HG03103 (cell line): ENCODE results near the gene NR2F1.

Experiments used
- ATAC-seq: cut with Tn5 transposase; IDR thresholded peaks from one replicate; pipeline ENCODE4 v1.9.1; 2021; ENCODE audit warnings: low read depth; ENCODE audit not compliant: unreplicated experiment

Gene NR2F1

DNA sequence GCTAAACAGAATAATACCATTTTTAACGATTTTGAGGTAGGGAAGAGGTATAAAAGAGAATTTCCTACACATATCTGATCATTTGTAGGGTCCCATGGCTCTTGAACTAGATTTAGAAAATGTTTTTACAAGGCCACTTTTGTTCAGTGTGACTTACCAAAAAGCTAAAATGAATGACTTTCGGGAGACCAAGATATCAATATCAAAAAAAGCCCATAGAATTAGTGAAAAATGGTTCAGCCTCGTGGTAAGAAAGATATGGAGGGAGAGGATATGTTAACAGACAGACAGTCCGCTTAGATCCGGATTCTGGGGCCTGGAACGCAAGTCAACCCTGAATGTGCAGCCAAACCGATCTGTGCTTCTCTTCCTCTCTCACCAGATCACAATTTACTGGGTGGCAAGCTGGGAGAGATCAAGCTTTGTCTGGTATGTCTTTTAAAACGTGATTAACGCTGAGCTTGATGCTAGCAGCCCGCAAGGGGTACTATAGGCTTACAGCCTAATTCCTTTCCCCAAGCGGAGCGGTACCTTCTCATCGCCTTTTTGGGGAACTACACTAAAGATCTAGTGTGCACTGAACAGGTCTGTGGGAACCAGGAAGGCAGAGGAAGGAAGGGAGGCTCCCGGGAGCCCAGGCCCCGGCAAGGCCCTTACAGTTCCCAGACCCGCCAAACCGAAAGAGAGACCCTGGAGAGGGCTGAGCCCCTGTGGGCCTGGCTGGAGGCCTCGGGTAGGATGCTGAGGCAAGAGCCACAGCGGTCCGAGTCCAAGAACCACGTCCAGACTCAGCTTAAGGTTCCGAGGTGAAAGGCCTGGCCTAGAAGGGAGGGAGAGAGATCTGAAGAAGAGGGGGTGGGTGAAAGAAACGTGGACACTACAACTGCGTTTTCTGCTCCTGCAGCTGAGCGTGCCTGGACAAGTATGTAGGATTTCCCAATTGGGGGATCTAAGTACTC is 4.9 kb upstream of the NR2F1 start:
- ATAC-seq = no peak

GRCh38 chr5:93578813-93579691 is 4.0 kb upstream of the NR2F1 start:
- ATAC-seq = no peak

DNA sequence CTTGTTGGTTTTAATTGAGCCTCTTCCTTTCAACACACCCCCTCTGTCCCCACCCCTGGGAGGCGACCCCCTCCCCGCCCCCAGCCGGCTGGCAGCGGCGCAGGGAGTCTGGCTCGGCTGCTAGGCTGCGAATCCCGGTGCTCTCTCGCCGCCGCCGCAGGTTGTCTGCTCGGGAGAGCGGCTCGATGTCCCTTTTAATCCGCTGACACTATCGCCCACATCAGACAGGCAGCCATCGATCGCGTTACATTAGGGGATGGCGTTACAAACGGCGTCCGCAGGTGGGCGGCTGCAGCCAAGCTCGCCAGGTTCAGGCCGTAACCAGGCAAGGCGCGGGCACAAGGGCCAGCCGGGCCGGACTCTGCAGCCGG is 3.3 kb upstream of the NR2F1 start:
- no peak for ATAC-seq

DNA sequence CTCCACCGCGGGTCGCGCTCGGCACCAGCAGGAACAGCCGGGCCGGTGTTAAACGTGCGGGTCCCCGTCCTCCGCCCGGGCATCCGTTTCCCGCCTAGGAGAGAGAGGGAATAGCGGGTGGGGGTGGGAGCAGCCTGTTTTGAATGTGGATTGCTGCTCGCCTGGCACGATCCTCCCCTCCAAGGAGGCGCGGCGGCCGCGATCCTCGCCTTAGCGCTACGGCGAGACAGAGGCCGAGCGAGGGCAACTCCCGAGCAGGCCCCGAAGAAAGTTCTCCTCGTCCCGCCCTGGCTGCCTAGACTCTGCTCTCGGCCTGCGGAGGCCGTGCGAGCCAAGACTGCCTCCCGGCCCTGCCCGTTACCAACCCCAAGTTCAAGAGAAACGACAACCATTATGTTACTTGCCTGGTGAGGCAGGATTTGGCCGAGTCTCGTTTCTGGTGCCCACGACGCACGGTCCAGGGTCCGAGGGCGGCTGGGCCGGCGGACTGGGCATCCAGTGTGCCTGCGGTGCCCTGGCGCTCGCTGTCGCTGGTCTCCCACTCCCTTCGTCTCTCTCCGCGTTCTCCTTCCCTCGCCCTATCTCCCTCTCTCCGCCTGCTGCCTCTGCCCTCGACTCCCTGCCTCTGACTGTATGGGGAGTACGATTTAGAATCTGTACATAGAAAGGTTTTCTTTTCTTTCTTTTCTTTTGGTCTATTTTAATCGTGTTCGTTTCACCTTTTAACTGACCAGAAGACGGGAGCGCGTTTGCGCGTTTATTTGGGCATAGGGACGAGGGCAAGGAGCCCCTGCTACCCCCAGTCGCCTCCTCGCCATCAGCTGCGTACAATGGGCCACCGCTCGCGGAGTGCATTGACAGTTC is 2.7 kb upstream of the NR2F1 start:
- ATAC-seq = no peak

GRCh38 chr5:93580927-93581445 is 2.0 kb upstream of the NR2F1 start, which contains the start of gene NR2F1-AS1:
NR2F1-AS1 (minus strand) TSS chr5:93581219.
- peak; percentile 29 for ATAC-seq

DNA sequence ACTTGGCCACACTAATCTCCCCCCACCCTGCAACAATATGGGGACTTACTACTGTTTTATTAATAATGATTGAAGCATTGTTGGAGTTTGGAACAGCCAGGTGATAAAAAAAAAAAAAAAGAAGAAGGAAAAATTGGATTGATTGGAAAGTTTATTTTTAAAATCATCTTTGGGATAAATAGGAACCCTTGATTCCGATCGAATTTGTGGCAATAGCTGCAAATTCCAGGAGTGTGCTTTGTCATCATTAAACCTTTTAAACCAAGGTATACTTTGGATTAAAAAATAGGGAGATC is 907 bp upstream of the NR2F1 start:
- no peak for ATAC-seq

DNA sequence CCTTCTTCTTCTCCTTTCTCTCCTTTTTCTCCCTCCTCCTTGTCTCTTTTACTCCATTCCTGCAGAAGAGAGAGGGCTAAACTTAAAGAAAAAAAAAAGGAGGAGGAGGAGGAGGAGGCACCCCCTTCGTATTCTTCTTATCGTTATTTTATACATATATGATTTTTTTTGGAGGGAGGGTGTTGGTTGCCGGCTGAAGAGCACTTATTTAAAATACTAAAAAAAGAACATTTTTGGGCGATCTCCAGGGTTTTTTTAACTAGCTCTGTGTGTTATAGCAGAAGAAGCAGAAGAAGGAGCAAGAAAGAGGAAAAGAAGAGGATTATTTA is 381 bp downstream of the NR2F1 start:
- ATAC-seq = no peak

DNA sequence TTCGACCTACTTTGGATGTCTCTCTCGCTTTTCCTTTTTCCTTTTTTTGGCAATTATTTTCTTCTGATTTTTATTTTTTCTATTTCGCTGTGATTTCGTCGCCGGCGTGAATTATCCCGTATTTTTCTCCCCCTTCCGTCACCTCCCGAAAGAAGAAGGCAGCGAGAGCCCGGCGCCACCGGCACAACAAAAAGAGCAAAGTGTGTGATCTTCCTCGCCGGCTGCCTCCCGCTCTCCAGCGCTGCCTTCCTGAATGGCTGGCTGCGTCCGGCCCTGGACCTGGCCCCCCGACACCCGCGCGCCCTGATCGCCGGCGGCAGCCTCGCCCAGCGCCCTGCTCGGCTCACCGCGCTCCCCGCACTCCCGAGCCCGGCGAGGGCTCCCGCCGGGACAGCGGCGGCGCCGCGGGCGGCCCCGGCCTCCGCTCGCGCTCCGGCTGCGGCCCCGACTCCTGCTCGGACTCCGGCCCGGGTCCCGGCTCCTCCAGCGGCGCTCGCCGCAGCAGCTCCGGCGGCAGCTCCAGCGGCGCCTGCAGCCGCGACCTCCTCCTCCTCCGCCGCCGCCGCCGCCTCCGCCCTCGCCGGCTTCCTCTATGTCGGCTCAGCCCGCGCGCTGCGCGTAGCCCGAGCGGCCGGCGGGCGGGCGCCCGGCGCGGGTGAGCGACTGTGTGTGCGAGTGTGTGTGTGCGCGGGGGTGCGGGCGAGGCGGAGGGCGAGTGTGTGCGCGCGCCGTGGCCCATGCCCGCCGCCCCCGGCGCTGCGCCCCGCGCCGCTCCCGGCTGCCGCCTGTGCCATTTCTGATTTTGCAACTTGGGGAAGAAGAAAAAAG is 960 bp downstream of the NR2F1 start:
- ATAC-seq = no peak

GRCh38 chr5:93584596-93585040 is 1.6 kb downstream of the NR2F1 start:
- ATAC-seq = no peak

- no peak for ATAC-seq
These were observed 2.2 kb downstream of the NR2F1 start for GRCh38 chr5:93585041-93585766.

DNA sequence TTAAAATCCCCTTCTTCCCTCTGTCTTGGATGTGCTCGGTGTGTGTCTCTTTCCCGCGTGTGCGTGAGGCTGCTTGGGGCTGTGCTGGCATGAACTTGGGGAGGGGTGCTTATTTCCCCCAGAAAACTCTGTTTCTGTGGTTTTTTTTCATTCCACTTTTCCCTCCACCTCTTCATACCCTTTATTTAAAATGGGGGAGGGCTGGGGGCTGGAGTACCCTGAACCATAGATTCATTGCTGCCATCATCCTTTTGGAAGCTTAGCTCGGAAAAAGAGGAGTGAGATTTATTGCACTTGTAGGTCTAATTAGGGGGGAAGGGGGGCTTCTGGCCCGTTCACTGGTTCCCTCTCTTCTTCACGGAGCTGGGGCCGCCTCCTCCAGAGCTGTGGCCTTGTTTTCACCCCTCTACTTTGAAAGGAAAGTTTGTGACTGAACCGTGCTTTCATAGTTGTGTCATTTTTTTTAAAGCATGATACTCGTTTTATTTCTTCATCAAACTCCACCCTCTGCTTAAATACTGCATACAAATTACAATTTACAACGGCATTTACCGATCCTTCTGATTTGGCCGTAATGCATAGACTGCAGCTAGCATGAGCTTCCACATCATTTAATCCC is 2.9 kb downstream of the NR2F1 start:
- ATAC-seq = no peak

DNA sequence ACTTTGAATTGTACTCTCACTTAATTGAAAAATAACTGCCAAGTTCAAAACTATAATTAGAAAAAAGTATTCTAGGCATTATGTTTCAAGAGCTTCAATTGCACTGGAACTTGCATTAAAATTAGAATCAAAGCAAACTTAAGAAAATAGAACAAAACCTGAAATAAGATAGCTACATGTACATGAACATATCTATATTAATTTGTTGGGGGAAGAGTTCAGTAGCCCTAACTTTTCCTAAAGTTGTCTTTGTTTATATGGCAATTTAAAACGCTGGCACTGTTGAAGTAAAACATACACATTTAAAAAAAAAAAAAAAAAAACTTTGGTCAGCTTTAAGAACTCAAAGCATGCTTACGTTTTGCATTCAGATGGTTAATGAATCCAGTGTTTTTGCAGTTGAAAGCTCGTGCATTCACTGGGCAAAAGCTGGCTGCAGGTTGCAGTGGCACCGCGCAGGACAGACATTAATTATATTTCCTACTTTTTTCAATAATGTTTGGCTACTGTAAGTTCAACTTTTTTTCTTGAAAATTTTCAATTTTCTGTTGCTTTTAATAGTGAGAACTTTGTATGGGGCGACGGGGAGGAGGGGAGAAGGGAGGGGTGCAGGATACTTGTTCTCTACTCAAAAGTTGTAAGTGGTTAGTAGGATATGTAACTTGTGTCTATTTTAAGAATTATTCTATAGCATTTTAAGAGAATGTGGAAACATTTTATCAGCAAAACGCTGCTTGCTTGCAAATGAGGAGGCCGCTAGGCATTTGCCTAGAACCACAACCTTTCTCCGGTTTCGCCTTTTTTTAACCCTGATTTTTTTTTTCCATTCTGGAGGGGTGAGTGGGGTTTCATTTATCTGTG is 3.9 kb downstream of the NR2F1 start:
- no peak for ATAC-seq

GRCh38 chr5:93587597-93588351 is 4.8 kb downstream of the NR2F1 start:
- no peak for ATAC-seq

GRCh38 chr5:93588352-93589151 is 5.5 kb downstream of the NR2F1 start:
- no peak for ATAC-seq

DNA sequence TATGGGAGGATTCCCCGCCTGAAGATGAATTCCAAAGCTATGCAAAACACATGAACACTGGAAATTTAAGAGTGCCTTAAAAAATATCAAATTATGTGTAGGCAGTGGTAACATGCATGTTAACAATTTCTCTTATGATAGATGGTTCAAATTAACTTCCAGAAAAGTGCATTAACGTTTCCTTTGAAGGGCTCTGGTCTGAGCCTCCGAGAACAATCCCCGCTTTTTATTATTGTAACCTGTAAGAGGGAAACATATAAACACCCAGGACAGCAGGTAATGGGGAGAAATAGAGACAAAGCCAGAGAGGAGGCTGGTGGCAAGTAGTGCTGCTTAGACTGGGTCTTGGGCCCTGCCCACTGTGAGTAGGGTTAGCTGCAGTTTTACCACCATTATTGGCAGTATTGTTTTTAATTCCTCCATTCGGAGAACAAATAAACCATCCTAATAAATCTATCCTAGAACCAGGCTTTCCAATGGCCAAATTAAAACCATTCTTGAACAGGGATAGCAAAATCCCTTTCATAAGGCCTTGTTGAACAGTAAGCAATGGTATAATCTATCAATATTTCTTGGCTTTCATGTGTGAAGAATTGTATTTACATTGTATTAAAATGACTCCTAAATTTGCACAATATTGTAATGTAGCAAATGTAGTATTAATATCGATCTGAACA is 6.3 kb downstream of the NR2F1 start:
- no peak for ATAC-seq

DNA sequence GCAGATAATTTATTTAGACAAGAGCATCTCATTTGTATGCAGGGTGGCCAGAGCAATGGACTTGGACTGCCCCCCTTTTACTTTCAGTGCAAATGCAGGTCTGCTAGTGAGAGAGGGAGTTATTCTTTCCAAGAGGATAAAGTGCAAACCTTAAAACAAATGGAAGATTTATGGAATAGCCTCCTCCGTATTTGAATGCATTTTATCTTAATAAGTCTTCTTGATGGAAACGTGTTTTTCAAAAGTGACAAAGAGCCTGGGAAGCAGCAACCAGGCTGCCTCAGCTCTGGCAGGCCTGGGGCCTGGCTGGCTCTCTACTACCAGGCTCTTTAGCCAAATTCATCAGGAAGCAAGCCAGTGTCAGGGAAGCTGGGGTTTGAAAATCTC is 6.8 kb downstream of the NR2F1 start:
- no peak for ATAC-seq
